ES-I3 (cell line): Measurements from ENCODE around the gene ARPC4.

ENCODE experiments used
- H3K36me3 ChIP-seq: 2 replicates; pipeline ENCODE4 v1.6.1; 2013; ENCODE audit warnings: mild to moderate bottlenecking, low read length, control low read depth, moderate library complexity; ENCODE audit not compliant: insufficient read depth
- H3K4me1 ChIP-seq: 2 replicates; pipeline ENCODE4 v1.6.1; 2013; ENCODE audit warnings: mild to moderate bottlenecking, control low read depth, low read length; ENCODE audit not compliant: insufficient read depth
- H3K9ac ChIP-seq: 2 replicates; pipeline ENCODE4 v1.6.1; 2013; ENCODE audit warnings: low read depth, mild to moderate bottlenecking, low read length, moderate library complexity
- H3K9me3 ChIP-seq: 2 replicates; pipeline ENCODE4 v1.6.1; 2013; ENCODE audit warnings: mild to moderate bottlenecking, low read length, moderate library complexity; ENCODE audit not compliant: control insufficient read depth, insufficient read depth

The ARPC4 gene

DNA sequence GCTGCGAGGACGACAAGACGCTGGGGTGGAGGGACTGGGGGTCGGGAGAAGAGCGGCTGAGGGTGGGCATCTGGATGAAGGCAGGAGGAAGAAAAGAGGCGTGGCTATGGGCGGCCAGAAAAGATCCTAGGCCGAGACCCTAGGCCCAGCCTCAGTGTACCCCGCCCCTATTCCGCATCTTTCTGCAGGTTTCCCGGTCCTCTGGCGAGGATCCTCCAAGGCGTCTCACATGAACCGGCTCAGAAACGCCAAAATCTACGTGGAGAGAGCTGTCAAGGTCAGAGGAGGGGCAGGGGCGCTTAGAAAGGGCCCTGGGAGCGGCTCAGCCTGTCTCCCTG is 17.5 kb downstream of the ARPC4 start:
- H3K9me3 ChIP-seq, result no peaks in the 10 kb centered on the region
- peaks cover 6% of the 10 kb centered on the region; the same call in 1 of the 2 replicates for H3K4me1 ChIP-seq
- H3K36me3 ChIP-seq, result peaks cover 6% of the 10 kb centered on the region
- peak overlapping the region; percentile 60 for H3K9ac ChIP-seq

GRCh38 chr3:9810846-9811245 is 18.0 kb downstream of the ARPC4 start:
- H3K36me3 ChIP-seq, result peaks cover 2% of the 10 kb centered on the region
- H3K9ac ChIP-seq, result peak overlapping the region; percentile 60; the same call in 1 of the 2 replicates
- no peaks in the 10 kb centered on the region for H3K9me3 ChIP-seq
- peaks cover 6% of the 10 kb centered on the region; the same call in 1 of the 2 replicates for H3K4me1 ChIP-seq

- Histone ChIP-seq H3K36me3 (no peaks in the 10 kb centered on the region), H3K4me1 (peaks cover 6% of the 10 kb centered on the region; the same call in 1 of the 2 replicates), H3K9me3 (no peaks in the 10 kb centered on the region), H3K9ac (no peak overlapping the region)
These were observed 20.1 kb downstream of the ARPC4 start for GRCh38 chr3:9812870-9813483.

- H3K36me3 ChIP-seq, result no peaks in the 10 kb centered on the region
- H3K9ac ChIP-seq, result no peak overlapping the region
These were observed 23.1 kb downstream of the ARPC4 start for GRCh38 chr3:9815986-9816385.

DNA sequence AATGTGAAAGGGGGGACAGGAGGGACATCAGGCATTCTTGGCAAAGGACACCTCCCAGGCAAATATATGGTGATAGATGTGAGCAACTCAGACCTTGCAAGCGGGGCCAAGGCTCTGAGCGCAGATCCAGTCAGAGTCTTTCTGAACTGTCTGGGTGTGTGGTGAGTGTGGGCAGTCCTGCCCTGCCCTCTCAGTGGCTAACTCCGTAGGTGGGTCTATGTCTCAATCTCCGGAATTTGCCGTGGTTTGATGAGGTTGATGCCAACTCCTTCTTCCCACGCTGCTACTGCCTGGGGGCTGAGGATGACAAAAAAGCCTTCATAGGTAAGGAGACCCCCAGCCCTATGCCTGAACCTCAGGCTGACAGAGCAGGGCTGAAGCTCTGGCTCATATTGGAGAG is 24.6 kb downstream of the ARPC4 start:
- H3K4me1 ChIP-seq, result no peaks in the 10 kb centered on the region
- no peaks in the 10 kb centered on the region for H3K9me3 ChIP-seq
- H3K36me3 ChIP-seq, result no peaks in the 10 kb centered on the region
- H3K9ac ChIP-seq, result no peak overlapping the region

More at GRCh38 chr3:9815986-9816385, 23.1 kb downstream of the ARPC4 start:
- Histone ChIP-seq H3K4me1 (no peaks in the 10 kb centered on the region), H3K9me3 (no peaks in the 10 kb centered on the region)

DNA sequence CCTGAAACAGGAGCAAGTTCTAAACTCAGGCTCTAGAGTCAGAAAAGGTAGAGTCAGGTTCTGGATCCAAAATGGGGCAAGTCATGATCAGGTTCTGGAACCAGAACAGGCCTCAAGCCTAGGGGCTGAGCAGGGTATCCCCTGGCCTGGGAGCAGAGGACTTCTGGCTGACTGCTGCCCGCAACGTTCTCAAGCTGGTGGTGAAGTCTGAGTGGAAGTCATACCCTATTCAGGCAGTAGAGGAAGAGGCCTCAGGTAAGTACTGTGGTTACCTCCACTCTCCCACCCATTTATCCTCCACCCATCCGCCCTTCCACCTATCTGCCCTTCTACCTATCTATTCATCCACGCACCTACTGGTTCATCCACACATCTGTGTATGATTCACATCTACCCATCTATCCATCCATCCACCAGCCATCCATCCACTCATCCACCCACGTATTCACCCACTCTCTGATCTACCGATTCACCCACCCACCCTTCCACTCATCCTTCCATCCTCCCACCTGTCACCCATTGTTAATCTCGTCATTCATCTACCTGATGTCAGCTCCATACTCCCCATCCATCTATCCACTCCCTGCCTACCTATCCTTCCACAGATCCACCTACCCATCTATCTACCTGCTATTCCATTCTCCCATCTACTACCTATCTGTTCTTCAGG is 25.9 kb downstream of the ARPC4 start:
- Histone ChIP-seq H3K9me3 (no peaks in the 10 kb centered on the region), H3K9ac (no peak overlapping the region), H3K36me3 (no peaks in the 10 kb centered on the region), H3K4me1 (no peaks in the 10 kb centered on the region)

- Histone ChIP-seq H3K9me3 (no peaks in the 10 kb centered on the region), H3K36me3 (no peaks in the 10 kb centered on the region), H3K4me1 (no peaks in the 10 kb centered on the region), H3K9ac (no peak overlapping the region)
These were observed 27.7 kb downstream of the ARPC4 start for GRCh38 chr3:9820543-9820942.

- Histone ChIP-seq H3K9me3 (no peaks in the 10 kb centered on the region), H3K4me1 (no peaks in the 10 kb centered on the region), H3K36me3 (no peaks in the 10 kb centered on the region)
These were observed 28.1 kb downstream of the ARPC4 start for GRCh38 chr3:9820946-9821345.

GRCh38 chr3:9825451-9826040 is 32.7 kb downstream of the ARPC4 start:
- Histone ChIP-seq H3K36me3 (no peaks in the 10 kb centered on the region), H3K9ac (no peak overlapping the region), H3K9me3 (no peaks in the 10 kb centered on the region), H3K4me1 (no peaks in the 10 kb centered on the region)

More at GRCh38 chr3:9820946-9821345, 28.1 kb downstream of the ARPC4 start:
- H3K9ac ChIP-seq, result no peak overlapping the region

GRCh38 chr3:9826815-9827573 is 34.1 kb downstream of the ARPC4 start:
- H3K36me3 ChIP-seq, result no peaks in the 10 kb centered on the region
- H3K4me1 ChIP-seq, result no peaks in the 10 kb centered on the region
- H3K9ac ChIP-seq, result no peak overlapping the region
- no peaks in the 10 kb centered on the region for H3K9me3 ChIP-seq

- Histone ChIP-seq H3K9me3 (no peaks in the 10 kb centered on the region), H3K9ac (no peak overlapping the region), H3K4me1 (no peaks in the 10 kb centered on the region), H3K36me3 (no peaks in the 10 kb centered on the region)
These were observed 36.2 kb downstream of the ARPC4 start for GRCh38 chr3:9828801-9829755.

GRCh38 chr3:9831253-9831652 is 38.4 kb downstream of the ARPC4 start:
- Histone ChIP-seq H3K9me3 (no peaks in the 10 kb centered on the region), H3K36me3 (no peaks in the 10 kb centered on the region; the same call in 1 of the 2 replicates), H3K4me1 (no peaks in the 10 kb centered on the region), H3K9ac (no peak overlapping the region)

DNA sequence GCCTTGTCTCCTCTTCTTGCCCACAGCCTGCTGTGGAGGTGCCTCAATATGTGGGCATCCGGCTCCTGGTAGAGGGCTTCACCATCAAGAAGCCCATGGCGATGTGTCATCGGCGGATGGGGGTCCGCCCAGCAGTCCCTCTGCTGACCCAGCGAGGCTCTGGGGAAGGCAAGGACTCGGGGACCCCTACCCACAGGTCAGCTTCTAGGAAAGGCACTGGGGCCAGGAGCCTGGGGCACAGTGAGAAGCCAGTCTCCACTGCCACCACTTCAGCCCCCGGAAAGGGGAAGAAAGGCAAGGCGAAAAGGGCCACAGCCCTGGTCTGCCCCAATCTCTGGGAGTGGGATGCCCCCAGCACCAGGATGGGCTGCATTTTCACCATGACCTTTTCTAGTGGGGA is 40.2 kb downstream of the ARPC4 start:
- H3K36me3 ChIP-seq, result peaks cover 6% of the 10 kb centered on the region
- H3K4me1 ChIP-seq, result no peaks in the 10 kb centered on the region
- H3K9me3 ChIP-seq, result no peaks in the 10 kb centered on the region
- H3K9ac ChIP-seq, result no peak overlapping the region
